GM18526 (cell line): ENCODE data around the gene TIMP4.

ENCODE experiments used
- POLR2A ChIP-seq: IDR thresholded peaks from 3 replicates; pipeline ENCODE4 v1.6.1; 2011; ENCODE audit not compliant: insufficient read length; ENCODE audit errors: extremely low read depth

TIMP4 gene

GRCh38 chr3:12141350-12141749 lies 17.4 kb downstream of the TIMP4 start:
- TF ChIP-seq POLR2A: no peak

- TF ChIP-seq POLR2A: no peak
Measured at GRCh38 chr3:12139111-12139511, 19.6 kb downstream of the TIMP4 start.

DNA sequence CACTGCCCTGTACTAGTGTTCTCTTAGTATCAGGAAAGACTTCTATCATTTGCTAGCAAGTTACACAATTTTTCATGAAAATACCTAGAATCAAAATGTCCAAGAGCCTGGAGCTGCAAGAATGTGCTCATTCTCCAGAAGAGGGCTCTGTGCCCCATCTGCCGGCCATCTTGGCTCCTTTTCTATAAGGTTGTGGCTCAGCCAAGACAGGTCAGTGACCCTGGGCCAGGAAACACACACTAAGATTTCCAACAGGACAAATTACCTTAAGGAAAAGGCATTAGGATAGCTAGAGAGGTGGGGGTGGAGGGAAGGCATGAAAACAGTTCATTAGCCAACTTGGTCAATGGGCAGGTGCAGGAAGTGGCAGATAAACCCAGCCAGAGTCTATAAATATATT lies 20.7 kb downstream of the TIMP4 start:
- TF ChIP-seq POLR2A: no peak

DNA sequence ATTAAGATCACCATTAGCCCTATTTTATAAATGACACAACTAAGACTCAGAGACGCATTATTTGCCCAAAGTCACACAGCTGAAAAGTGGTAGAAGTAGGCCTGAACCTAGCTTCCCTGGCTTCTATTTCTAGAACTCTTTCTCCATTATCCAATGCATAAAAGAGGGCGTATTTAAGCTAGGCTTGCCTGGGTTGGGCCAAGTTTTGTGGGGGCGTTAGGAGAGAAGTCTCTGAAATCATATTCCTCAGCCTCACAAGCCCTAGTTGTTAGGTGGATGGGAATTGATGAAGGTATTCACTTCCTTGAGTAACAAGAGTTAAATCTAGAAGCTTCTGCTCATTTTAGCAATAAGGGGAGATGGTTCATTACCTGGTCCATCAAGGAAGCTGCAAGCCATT lies 22.3 kb downstream of the TIMP4 start:
- TF ChIP-seq POLR2A: no peak

- TF ChIP-seq POLR2A: no peak
Measured at GRCh38 chr3:12135029-12135657, 23.6 kb downstream of the TIMP4 start.

DNA sequence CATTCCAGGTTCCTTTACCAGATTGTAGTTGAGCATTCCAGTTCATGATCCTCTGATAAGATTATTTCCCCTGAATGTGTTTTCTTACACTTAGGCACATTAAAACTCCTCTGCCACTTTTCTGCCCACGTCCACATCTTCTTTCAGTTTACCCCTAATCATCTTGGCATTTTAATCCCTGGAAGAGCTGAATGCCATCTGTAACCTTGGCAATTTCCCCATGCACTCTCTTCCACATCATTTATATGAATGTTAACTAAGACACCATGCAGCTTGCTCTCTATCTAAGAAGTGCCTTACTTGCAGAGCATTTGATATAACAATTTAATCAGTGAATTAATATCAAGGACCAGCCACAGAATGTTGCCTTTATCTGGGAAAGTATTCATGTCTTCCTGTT lies 25.8 kb downstream of the TIMP4 start:
- no peak for TF ChIP-seq POLR2A

- no peak for TF ChIP-seq POLR2A
Measured at GRCh38 chr3:12131351-12132090, 27.2 kb downstream of the TIMP4 start.

- no peak for TF ChIP-seq POLR2A
Measured at GRCh38 chr3:12127391-12127790, 31.3 kb downstream of the TIMP4 start.

DNA sequence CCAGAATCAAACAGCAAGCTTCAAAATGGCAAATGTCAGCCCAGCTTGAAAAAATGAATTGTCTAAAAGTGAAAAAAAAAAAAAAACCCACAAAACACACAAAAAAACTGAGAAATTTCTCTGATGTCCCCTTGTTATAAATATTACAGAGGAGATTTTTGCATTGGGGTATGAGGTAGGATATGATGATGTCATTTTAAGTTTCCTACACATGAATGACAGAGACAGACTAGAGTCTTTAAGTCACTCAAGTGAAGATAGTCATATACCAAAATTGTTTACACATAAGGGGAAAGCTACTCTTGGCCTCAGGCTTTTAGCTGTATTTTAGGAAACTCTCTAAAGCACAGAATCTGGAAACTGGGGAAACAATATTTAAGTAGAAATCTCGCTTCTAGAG lies 32.9 kb downstream of the TIMP4 start:
- TF ChIP-seq POLR2A: no peak

GRCh38 chr3:12121466-12121865 lies 37.2 kb downstream of the TIMP4 start:
- TF ChIP-seq POLR2A: no peak

GRCh38 chr3:12120374-12121140 lies 38.2 kb downstream of the TIMP4 start:
- TF ChIP-seq POLR2A: no peak

- TF ChIP-seq POLR2A: no peak
Measured at GRCh38 chr3:12117473-12117872, 41.2 kb downstream of the TIMP4 start.

- no peak for TF ChIP-seq POLR2A
Measured at GRCh38 chr3:12116870-12117269, 41.8 kb downstream of the TIMP4 start.

GRCh38 chr3:12115849-12116248 lies 42.9 kb downstream of the TIMP4 start:
- no peak for TF ChIP-seq POLR2A

GRCh38 chr3:12115104-12115503 lies 43.6 kb downstream of the TIMP4 start:
- no peak for TF ChIP-seq POLR2A

DNA sequence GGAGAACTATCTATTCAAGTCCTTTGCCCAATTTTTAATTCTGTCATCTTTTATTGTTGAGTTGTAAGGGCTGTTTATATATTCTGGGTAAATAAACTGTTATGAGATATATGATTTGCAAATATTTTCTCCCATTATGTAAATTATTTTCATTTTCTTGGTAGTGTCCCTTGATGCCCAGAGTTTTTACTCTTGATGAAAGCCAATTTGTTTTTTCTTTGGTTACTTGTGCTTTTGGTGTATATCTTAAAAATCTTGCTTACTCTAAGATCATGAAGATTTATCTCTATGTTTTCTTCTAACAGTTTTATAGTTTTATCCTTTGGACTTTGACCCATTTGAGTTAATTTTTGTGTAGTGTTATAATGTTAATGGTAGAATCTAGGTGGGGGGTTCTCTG lies 44.5 kb downstream of the TIMP4 start:
- no peak for TF ChIP-seq POLR2A

- TF ChIP-seq POLR2A: no peak
Measured at GRCh38 chr3:12107071-12107713, 51.5 kb downstream of the TIMP4 start.
